ENCODE results near the gene RAPGEF6.
"Not testable (repeated sequence)": the region's sequence is repeated elsewhere in the genome, so short reads cannot be mapped to it uniquely, and the experiment has no call there.

The RAPGEF6 gene

DNA sequence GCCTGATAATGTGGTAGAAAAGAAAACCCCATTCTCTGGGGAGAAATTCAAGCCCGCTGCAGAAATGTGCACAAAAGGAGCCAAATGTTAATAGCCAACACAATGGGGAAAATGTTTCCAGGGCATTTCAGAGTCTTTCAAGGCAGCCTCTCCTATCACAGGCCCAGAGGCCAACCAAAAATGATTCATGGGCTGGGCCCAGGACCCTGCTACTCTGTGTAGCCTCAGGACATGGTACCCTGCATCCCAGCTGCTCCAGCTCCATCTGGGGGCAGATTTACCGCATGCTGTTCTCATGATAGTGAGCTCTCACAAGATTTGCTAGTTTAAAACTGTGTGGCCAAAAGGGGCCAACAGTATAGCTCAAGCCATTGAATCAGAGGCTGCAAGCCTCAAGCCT is 41.1 kb downstream of the RAPGEF6 start:
- DNase-seq (ENCODE audit: insufficient read length, low spot score) (no peak), FAIRE-seq (no peak)
- no peak for TF ChIP-seq TAF1 (IDR thresholded peaks at IDR 0.05; ENCODE audit: low read depth, low read length)
- no peak for TF ChIP-seq SPI1 (IDR thresholded peaks at IDR 0.05; ENCODE audit: low read depth, low read length)
- no peak for TF ChIP-seq POLR2AphosphoS5 (IDR thresholded peaks at IDR 0.05; ENCODE audit: low read depth, low read length)
- TF ChIP-seq PAX5 (IDR thresholded peaks at IDR 0.05; ENCODE audit: insufficient read depth, low read length, severe bottlenecking) = no peak
- no peak for TF ChIP-seq POLR2A (IDR thresholded peaks at IDR 0.05; ENCODE audit: low read depth, low read length)
- no peak for TF ChIP-seq POU2F2 (IDR thresholded peaks at IDR 0.05; ENCODE audit: low read depth, low read length)

DNA sequence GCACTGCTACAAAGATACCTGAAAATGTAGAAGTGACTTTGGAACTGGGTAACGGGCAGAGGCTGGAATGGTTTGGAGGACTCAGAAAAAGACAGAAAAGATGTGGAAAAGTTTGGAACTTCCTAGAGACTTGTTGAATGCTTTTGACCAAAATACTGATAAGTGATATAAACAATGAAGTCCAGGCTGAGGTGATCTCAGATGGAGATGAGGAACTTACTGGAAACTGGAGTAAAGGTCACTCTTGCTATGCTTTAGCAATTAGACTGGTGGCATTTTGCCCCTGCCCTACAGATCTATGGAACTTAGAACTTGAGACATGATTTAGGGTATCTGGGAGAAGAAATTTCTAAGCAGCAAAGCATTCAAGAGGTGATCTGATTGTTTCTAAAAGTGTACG is 41.6 kb downstream of the RAPGEF6 start:
- not testable (repeated sequence) for FAIRE-seq; DNase-seq (ENCODE audit: insufficient read length, low spot score)

DNA sequence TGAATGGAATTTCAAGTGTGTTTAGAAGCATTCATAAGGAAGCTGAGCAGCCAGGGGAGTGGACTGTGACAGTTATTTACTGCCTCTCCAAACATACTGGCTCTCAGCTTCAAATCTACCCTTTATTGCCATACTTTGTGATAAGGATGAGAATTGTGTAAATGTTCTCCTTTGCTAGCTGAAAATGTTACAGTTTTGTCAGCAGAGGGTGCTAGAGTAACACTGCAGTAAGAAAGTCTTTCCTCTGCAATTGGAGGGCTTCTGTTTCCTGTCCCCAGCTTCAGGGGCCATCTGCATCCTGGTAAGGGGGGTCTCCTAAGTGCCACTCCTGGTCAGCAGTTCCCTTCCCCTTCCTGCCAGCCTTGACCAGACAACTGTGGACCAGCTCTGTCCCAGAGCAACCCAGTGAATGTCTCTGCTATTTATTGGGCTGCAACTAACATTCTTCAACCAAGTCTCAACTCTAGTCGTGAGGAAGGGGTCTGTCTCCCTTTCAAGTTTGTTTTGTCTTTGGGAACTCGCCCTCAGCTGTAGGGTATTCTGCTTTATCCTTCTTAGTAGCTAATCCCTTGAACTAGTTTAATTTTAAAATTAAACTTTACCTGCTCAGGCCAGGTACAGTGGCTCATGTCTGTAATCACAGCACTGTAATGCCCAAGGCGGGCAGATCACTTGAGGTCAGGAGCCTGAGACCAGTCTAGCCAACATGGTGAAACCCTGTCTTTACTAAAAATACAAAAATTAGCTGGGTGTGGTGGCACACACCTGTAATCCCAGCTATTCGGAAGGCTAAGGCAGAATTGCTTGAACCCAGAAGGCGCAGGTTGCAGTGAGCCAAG is 45.3 kb downstream of the RAPGEF6 start:
- TF ChIP-seq PAX5 (IDR thresholded peaks at IDR 0.05; ENCODE audit: insufficient read depth, low read length, severe bottlenecking) = no peak
- no peak for TF ChIP-seq TAF1 (IDR thresholded peaks at IDR 0.05; ENCODE audit: low read depth, low read length)
- no peak for TF ChIP-seq POLR2A (IDR thresholded peaks at IDR 0.05; ENCODE audit: low read depth, low read length)
- no peak for TF ChIP-seq POU2F2 (IDR thresholded peaks at IDR 0.05; ENCODE audit: low read depth, low read length)
- no peak for TF ChIP-seq POLR2AphosphoS5 (IDR thresholded peaks at IDR 0.05; ENCODE audit: low read depth, low read length)
- no peak for TF ChIP-seq SPI1 (IDR thresholded peaks at IDR 0.05; ENCODE audit: low read depth, low read length)
- no peak for DNase-seq (ENCODE audit: insufficient read length, low spot score)
- FAIRE-seq = peak; percentile 82

DNA sequence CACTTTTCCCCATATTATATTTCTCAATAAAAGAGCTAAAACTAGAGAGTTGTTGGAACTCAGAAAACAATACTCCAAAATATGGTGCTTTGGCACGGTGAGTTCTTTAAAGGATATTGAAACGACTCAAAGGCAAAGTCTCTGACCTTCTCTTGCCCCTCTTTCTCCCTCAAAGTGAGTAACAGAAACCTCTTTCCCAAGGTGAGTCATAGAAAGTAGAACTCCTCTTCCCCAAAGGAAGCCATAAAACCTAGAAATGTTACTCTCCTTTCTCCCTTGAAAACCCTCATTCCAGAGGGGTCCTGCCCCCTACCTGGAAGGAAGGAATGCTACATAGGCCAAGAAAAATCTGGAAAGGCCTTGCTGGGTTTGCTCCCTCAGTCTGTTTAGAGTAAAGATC is 47.5 kb downstream of the RAPGEF6 start:
- no peak for FAIRE-seq
- TF ChIP-seq POLR2AphosphoS5 (IDR thresholded peaks at IDR 0.05; ENCODE audit: low read depth, low read length) (no peak), PAX5 (IDR thresholded peaks at IDR 0.05; ENCODE audit: insufficient read depth, low read length, severe bottlenecking) (no peak)
- DNase-seq (ENCODE audit: insufficient read length, low spot score) = no peak

DNA sequence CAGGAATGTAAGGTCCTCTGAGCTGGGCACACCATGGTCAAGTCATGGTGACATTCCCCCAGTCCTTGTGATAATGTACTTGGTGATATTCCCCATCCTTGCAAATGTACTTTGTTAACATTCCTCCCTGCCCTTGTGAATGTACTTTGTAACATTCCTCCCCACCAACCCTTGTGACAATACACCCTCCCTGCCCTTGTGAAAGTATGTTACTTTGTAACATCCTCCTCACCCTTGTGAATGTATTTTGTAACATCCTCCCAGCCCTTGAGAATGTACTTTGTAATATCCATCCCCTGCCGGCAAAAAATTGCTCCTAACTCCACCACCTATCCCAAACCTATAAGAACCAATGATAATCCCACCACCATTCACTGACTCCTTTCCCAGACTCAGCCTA is 53.3 kb downstream of the RAPGEF6 start:
- FAIRE-seq (no peak), DNase-seq (ENCODE audit: insufficient read length, low spot score) (no peak)
- TF ChIP-seq POLR2A (IDR thresholded peaks at IDR 0.05; ENCODE audit: low read depth, low read length) = no peak
- TF ChIP-seq POU2F2 (IDR thresholded peaks at IDR 0.05; ENCODE audit: low read depth, low read length) = no peak
- TF ChIP-seq PAX5 (IDR thresholded peaks at IDR 0.05; ENCODE audit: insufficient read depth, low read length, severe bottlenecking) = no peak
- TF ChIP-seq SPI1 (IDR thresholded peaks at IDR 0.05; ENCODE audit: low read depth, low read length) = no peak
- TF ChIP-seq TAF1 (IDR thresholded peaks at IDR 0.05; ENCODE audit: low read depth, low read length) = no peak
- TF ChIP-seq POLR2AphosphoS5 (IDR thresholded peaks at IDR 0.05; ENCODE audit: low read depth, low read length) = no peak

DNA sequence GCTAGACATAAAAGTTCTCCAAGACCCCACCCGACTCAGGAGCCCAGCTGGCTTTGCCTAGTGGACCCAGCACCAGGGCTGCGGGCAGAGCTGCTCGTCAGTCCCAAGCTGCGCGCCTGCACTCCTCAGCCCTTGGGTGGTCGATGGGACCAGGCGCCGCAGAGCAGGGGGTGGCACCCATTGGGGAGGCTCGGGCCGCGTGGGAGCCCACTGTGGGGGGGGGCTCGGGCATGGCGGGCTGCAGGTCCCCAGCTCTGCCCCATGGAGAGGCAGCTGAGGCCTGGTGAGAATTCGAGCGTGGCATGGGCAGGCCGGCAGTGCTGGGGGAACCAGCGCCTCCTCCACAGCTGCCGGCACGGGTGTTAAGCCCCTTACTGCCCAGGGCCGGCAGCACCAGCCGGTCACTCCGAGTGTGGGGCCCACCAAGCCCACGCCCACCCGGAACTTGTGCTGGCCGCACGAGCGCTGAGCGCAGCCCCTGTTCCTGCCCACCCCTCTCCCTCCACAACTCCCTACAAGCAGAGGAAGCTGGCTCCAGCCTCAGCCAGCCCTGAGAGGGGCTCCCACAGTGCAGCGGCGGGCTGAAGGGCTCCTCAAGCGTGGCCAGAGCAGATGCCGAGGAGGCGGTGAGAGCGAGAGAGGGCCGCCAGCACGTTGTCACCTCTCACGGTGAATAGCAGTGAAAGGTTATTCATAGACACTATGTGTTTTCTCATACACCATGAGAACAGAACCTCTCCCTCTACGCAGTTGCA is 54.9 kb downstream of the RAPGEF6 start:
- FAIRE-seq (no peak), DNase-seq (ENCODE audit: insufficient read length, low spot score) (no peak)
- TF ChIP-seq TAF1 (IDR thresholded peaks at IDR 0.05; ENCODE audit: low read depth, low read length) = no peak
- no peak for TF ChIP-seq POLR2AphosphoS5 (IDR thresholded peaks at IDR 0.05; ENCODE audit: low read depth, low read length)
- no peak for TF ChIP-seq POU2F2 (IDR thresholded peaks at IDR 0.05; ENCODE audit: low read depth, low read length)
- no peak for TF ChIP-seq POLR2A (IDR thresholded peaks at IDR 0.05; ENCODE audit: low read depth, low read length)
- no peak for TF ChIP-seq PAX5 (IDR thresholded peaks at IDR 0.05; ENCODE audit: insufficient read depth, low read length, severe bottlenecking)
- no peak for TF ChIP-seq SPI1 (IDR thresholded peaks at IDR 0.05; ENCODE audit: low read depth, low read length)

DNA sequence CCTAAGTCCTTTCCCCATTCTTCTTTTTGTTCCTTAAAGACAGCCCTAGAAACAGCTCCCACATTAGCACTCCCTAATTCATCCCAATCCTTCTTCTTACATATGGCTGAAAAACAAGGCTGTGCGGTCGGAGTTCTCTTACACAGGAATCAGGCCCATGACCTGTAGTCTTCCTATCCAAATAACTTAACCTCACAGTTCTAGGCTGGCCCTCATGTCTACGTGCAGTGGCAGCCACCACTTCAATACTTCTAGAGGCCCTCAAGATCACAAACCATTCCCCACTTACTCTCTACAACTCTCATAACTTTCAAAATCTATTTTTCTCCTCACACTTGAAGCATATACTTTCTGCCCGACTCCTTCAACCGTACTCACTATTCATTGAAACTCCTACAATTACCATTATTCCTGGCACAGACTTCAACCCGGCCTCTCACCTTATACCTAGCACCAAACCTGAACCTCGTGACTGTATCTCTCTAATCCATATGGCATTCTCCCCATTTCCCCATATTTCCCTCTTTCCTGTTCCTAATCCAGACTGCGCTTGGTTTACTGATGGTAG is 59.3 kb downstream of the RAPGEF6 start:
- DNase-seq (ENCODE audit: insufficient read length, low spot score) (no peak), FAIRE-seq (no peak)
- TF ChIP-seq PAX5 (IDR thresholded peaks at IDR 0.05; ENCODE audit: insufficient read depth, low read length, severe bottlenecking) (no peak), SPI1 (IDR thresholded peaks at IDR 0.05; ENCODE audit: low read depth, low read length) (no peak), POLR2A (IDR thresholded peaks at IDR 0.05; ENCODE audit: low read depth, low read length) (no peak), POLR2AphosphoS5 (IDR thresholded peaks at IDR 0.05; ENCODE audit: low read depth, low read length) (no peak), POU2F2 (IDR thresholded peaks at IDR 0.05; ENCODE audit: low read depth, low read length) (no peak), TAF1 (IDR thresholded peaks at IDR 0.05; ENCODE audit: low read depth, low read length) (no peak)

DNA sequence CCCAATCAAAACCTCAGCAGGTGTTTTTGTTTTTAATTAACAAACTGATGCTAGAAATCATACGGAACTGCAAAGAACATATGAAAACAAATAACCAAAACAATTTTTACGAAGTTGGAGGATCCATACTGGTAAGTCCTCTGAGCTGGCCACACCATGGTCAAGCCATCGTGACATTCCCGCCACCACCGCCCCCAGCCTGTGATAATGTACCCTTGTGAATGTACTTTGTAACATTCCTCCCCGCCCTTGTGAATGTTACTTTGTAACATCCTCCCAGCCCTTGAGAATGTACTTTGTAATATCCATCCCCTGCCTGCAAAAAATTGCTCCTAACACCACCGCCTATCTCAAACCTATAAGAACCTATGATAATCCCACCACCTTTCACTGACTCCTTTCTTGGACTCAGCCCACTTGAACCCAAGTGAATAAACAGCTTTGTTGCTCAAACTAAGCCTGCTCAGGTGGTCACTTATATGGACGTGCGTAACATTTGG is 63.3 kb downstream of the RAPGEF6 start:
- FAIRE-seq = no peak
- TF ChIP-seq POU2F2 (IDR thresholded peaks at IDR 0.05; ENCODE audit: low read depth, low read length) = no peak
- TF ChIP-seq SPI1 (IDR thresholded peaks at IDR 0.05; ENCODE audit: low read depth, low read length) = no peak
- TF ChIP-seq PAX5 (IDR thresholded peaks at IDR 0.05; ENCODE audit: insufficient read depth, low read length, severe bottlenecking) = no peak
- no peak for TF ChIP-seq POLR2AphosphoS5 (IDR thresholded peaks at IDR 0.05; ENCODE audit: low read depth, low read length)
- TF ChIP-seq POLR2A (IDR thresholded peaks at IDR 0.05; ENCODE audit: low read depth, low read length) = no peak
- TF ChIP-seq TAF1 (IDR thresholded peaks at IDR 0.05; ENCODE audit: low read depth, low read length) = no peak

DNA sequence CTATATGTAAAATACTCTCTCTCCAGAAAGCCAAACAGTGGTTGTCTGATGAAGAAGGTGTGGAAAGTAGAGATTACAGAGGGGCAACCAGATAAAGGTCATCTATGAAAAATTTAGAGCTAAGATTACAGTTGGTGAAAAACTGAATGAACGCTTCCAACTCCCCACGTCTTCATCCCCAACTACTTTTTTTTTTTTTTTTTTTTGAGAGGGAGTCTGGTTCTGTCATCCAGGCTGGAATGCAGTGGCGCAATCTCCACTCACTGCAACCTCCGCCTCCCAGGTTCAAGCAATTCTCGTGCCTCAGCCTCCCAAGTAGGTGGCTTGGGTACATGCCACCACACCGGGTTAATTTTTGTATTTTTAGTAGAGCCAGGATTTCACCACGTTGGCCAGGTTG is 64.3 kb downstream of the RAPGEF6 start:
- DNase-seq (ENCODE audit: insufficient read length, low spot score) = no peak
- FAIRE-seq = no peak
- no peak for TF ChIP-seq PAX5 (IDR thresholded peaks at IDR 0.05; ENCODE audit: insufficient read depth, low read length, severe bottlenecking)

More for the DNA sequence above, 63.3 kb downstream of the RAPGEF6 start:
- no peak for DNase-seq (ENCODE audit: insufficient read length, low spot score)
